ENCODE results near the gene ZKSCAN5.

ZKSCAN5 gene

DNA sequence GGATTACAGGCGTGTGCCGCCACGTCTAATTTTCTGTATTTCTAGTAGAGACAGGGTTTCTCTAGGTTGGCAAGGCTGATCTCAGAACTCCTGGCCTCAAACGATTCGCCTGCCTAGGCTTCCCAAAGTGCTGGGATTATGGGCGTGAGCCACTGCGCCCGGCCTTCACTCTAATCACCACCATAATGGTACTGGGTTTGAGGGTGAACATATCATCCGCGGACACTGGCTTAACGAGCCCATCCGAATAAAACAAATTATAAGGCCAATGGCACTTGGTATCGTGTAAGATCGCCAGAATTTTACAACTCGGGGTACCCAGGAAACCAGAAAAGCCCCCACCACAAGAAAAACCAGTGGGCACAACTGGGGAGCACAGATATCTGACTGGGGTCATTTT is 46.9 kb downstream of the ZKSCAN5 start:
- Histone ChIP-seq H3K4me3 (ENCODE audit: low read length) (peak overlapping the region; percentile 97), H3K9me2 (replicated peaks; ENCODE audit: control insufficient read depth, low read length) (no peaks in the 10 kb centered on the region), H3F3A (ENCODE audit: control insufficient read depth, insufficient read depth) (peaks cover 40% of the 10 kb centered on the region), H3K4me2 (ENCODE audit: low read length) (peak overlapping the region; percentile 77), H3K4me1 (ENCODE audit: control insufficient read depth, low read length) (peaks cover 26% of the 10 kb centered on the region), H3K36me3 (ENCODE audit: control insufficient read depth, low read length) (peaks cover 56% of the 10 kb centered on the region), H3K79me2 (ENCODE audit: control insufficient read depth, low read length) (peaks cover 58% of the 10 kb centered on the region), H3K27ac (ENCODE audit: low read depth, low read length) (no peak overlapping the region), H3K27me3 (ENCODE audit: control insufficient read depth, low read length) (no peaks in the 10 kb centered on the region), H3K9me3 (ENCODE audit: control insufficient read depth, insufficient read depth, low read length) (no peaks in the 10 kb centered on the region), H4K20me1 (ENCODE audit: control insufficient read depth, insufficient read depth, low read depth, low read length) (no peaks in the 10 kb centered on the region)
- TF ChIP-seq, protein P1, sequence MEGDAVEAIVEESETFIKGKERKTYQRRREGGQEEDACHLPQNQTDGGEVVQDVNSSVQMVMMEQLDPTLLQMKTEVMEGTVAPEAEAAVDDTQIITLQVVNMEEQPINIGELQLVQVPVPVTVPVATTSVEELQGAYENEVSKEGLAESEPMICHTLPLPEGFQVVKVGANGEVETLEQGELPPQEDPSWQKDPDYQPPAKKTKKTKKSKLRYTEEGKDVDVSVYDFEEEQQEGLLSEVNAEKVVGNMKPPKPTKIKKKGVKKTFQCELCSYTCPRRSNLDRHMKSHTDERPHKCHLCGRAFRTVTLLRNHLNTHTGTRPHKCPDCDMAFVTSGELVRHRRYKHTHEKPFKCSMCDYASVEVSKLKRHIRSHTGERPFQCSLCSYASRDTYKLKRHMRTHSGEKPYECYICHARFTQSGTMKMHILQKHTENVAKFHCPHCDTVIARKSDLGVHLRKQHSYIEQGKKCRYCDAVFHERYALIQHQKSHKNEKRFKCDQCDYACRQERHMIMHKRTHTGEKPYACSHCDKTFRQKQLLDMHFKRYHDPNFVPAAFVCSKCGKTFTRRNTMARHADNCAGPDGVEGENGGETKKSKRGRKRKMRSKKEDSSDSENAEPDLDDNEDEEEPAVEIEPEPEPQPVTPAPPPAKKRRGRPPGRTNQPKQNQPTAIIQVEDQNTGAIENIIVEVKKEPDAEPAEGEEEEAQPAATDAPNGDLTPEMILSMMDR (IDR thresholded peaks at IDR 0.05; ENCODE audit: low read depth, low read length, poor library complexity, severe bottlenecking) = no peak
- no peak for TF ChIP-seq EZH2phosphoT487 (IDR thresholded peaks at IDR 0.05; ENCODE audit: borderline replicate concordance, low read length)

DNA sequence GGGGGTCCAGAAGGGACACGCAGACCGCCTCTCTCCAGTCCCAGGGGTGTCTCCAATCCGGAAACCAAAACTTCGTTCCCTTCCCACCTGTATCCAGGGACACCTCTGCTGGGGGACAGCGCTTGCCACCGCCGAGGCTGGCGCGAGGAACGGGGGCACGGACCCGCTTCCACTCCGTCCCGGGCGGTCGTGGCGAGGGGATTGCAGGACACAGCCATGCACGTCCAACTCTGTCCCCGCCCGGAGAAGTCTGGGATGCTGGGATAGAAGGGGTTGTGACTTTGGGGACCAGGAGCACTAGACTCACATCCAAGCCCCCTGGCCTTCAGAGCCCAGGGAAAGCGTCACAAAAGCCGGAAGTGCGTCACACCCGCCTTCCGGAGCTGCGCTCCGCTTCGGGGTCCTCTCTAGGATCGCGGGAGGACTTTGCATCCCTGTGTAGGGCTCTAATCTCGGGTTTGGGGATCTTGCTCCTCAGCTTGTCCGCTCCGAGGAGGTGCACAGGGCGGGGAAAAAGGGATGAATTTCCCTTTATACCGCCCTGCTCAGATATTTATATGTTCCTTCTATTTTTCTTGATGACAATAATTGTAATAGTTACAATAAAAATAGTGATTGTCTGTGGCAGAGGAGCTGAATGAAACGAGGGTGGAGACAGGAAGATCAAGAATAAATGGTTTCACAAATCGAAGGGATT is 47.5 kb downstream of the ZKSCAN5 start, which contains the start of gene FAM200A:
Gene FAM200A, minus strand, starts transcription at position 348 of the 697 bp plus-strand sequence. CDS start 3,707 bp downstream, outside the sequence.
- peaks cover 38% of the 10 kb centered on the region for H3F3A ChIP-seq (ENCODE audit: control insufficient read depth, insufficient read depth)
- TF ChIP-seq EZH2phosphoT487 (IDR thresholded peaks at IDR 0.05; ENCODE audit: borderline replicate concordance, low read length) = no peak
- TF ChIP-seq, protein P1 (IDR thresholded peaks at IDR 0.05; ENCODE audit: low read depth, low read length, poor library complexity, severe bottlenecking) = no peak
- H3K79me2 ChIP-seq (ENCODE audit: control insufficient read depth, low read length) = peaks cover 64% of the 10 kb centered on the region
- no peaks in the 10 kb centered on the region for H3K9me2 ChIP-seq (replicated peaks; ENCODE audit: control insufficient read depth, low read length)
- H3K36me3 ChIP-seq (ENCODE audit: control insufficient read depth, low read length) = peaks cover 58% of the 10 kb centered on the region
- H3K4me1 ChIP-seq (ENCODE audit: control insufficient read depth, low read length) = peaks cover 32% of the 10 kb centered on the region
- no peaks in the 10 kb centered on the region for H4K20me1 ChIP-seq (ENCODE audit: control insufficient read depth, insufficient read depth, low read depth, low read length)
- H3K27ac ChIP-seq (ENCODE audit: low read depth, low read length) = peak within 1 kb of the TSS; percentile 58
- H3K4me3 ChIP-seq (ENCODE audit: low read length) = peak within 1 kb of the TSS; percentile 97
- H3K9me3 ChIP-seq (ENCODE audit: control insufficient read depth, insufficient read depth, low read length) = no peaks in the 10 kb centered on the region
- H3K27me3 ChIP-seq (ENCODE audit: control insufficient read depth, low read length) = no peaks in the 10 kb centered on the region
- H3K4me2 ChIP-seq (ENCODE audit: low read length) = peak within 1 kb of the TSS; percentile 77

DNA sequence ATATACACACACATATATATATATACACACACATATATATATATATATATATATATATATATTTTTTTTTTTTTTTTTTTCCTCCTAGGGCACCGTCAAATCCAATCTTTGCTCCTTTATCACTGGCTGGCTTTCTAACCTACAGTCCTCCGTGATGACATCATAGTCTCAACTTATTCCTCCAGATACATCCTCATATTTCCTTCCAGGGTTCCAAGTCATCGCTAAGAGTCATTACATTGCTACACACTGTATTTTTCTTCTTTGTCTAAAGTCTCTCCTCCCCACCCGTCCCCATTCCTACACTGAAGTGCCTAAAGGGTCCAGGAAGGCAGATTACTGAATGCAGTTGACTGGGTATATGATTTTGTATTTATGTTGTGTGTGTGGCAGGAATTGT is 48.6 kb downstream of the ZKSCAN5 start:
- Histone ChIP-seq H3K9me3 (ENCODE audit: control insufficient read depth, insufficient read depth, low read length) (no peaks in the 10 kb centered on the region), H3F3A (ENCODE audit: control insufficient read depth, insufficient read depth) (peaks cover 29% of the 10 kb centered on the region), H3K27me3 (ENCODE audit: control insufficient read depth, low read length) (no peaks in the 10 kb centered on the region), H3K79me2 (ENCODE audit: control insufficient read depth, low read length) (peaks cover 75% of the 10 kb centered on the region), H3K4me1 (ENCODE audit: control insufficient read depth, low read length) (peaks cover 37% of the 10 kb centered on the region), H3K4me2 (ENCODE audit: low read length) (0 out of 2 replicates have a peak overlapping the region, but pooled peaks have one; percentile 36), H3K36me3 (ENCODE audit: control insufficient read depth, low read length) (peaks cover 58% of the 10 kb centered on the region), H4K20me1 (ENCODE audit: control insufficient read depth, insufficient read depth, low read depth, low read length) (no peaks in the 10 kb centered on the region), H3K27ac (ENCODE audit: low read depth, low read length) (no peak overlapping the region), H3K4me3 (ENCODE audit: low read length) (no peak overlapping the region), H3K9me2 (replicated peaks; ENCODE audit: control insufficient read depth, low read length) (no peaks in the 10 kb centered on the region)
- TF ChIP-seq, protein P1 (IDR thresholded peaks at IDR 0.05; ENCODE audit: low read depth, low read length, poor library complexity, severe bottlenecking) = no peak
- no peak for TF ChIP-seq EZH2phosphoT487 (IDR thresholded peaks at IDR 0.05; ENCODE audit: borderline replicate concordance, low read length)

All from DOHH2 (cell line).